K562 (cell line): ENCODE measurements around the gene SMAD3. TPM values are rescaled to one million over a fixed set of nuclear protein-coding genes. Genes with fewer than 3 reads are reported as not detected.

Experiments used
- CHCHD3 ChIP-seq: fragments of 250-450 bp; sonication (Bioruptor Pico); IDR thresholded peaks from 2 replicates; pipeline ENCODE4 v2.1.2; 2022; ENCODE audit warnings: mild to moderate bottlenecking
- FOXM1 ChIP-seq, 2 experiments: fragments of 450-650 bp in 1 of 2; sonication (generic) in 1 of 2; formaldehyde crosslinking in 1 of 2; IDR thresholded peaks; 2 replicates each; pipeline versions ENCODE4 v1.6.1 to v1.9.0; 2017 to 2022; ENCODE audit warnings: low read depth in 2 of 2, mild to moderate bottlenecking in 2 of 2, missing genetic modification reagents in 1 of 2, moderate library complexity in 1 of 2
- HDAC1 ChIP-seq, 2 experiments: fragments of 450-650 bp; IDR thresholded peaks; 2 replicates each; pipeline ENCODE4 v1.6.1; 2016 to 2017; ENCODE audit warnings: inconsistent platforms in 1 of 2, mild to moderate bottlenecking in 1 of 2, moderate library complexity in 1 of 2
- HES1 ChIP-seq: fragments of 450-650 bp; IDR thresholded peaks from 2 replicates; pipeline ENCODE4 v1.6.1; 2016; ENCODE audit warnings: low read depth, mild to moderate bottlenecking, moderate library complexity
- HLTF ChIP-seq: fragments of 450-650 bp; IDR thresholded peaks from 2 replicates; pipeline ENCODE4 v1.6.1; 2016
- MECOM ChIP-seq: fragments of 250-450 bp; sonication (Bioruptor Pico); IDR thresholded peaks from 2 replicates; pipeline ENCODE4 v1.8.0; 2022; ENCODE audit warnings: inconsistent platforms
- PML ChIP-seq: IDR thresholded peaks from 2 replicates; pipeline ENCODE4 v1.6.1; 2012; ENCODE audit warnings: low read length, inconsistent platforms
- RNF2 ChIP-seq: sonication (generic); IDR thresholded peaks from 2 replicates; pipeline ENCODE4 v1.6.1; 2016
- SP1 ChIP-seq: sonication (generic); formaldehyde crosslinking; IDR thresholded peaks from 2 replicates; pipeline ENCODE4 v1.8.1; 2022; ENCODE audit warnings: mild to moderate bottlenecking, missing genetic modification reagents
- SRSF3 ChIP-seq: fragments of 200-400 bp; formaldehyde crosslinking; IDR thresholded peaks from 2 replicates; pipeline ENCODE4 v1.6.1; 2016; ENCODE audit warnings: mild to moderate bottlenecking, low read length, moderate library complexity; ENCODE audit not compliant: insufficient read depth
- STAT5A ChIP-seq: IDR thresholded peaks from 2 replicates; pipeline ENCODE4 v1.6.1; 2012; ENCODE audit warnings: low read length, inconsistent platforms, borderline replicate concordance
- ZNF197 ChIP-seq: fragments of 200-800 bp; sonication (Bioruptor generic); IDR thresholded peaks from 2 replicates; pipeline ENCODE4 v1.6.1; 2016; ENCODE audit warnings: low read depth, missing genetic modification characterization, missing compliant biosample characterization
- polyA plus RNA-seq, 8 experiments: library from polyadenylated mRNA; depleted of rRNA in 4 of 8; stranded (reverse) in 5 of 8; unstranded in 3 of 8; fragments of >200 nt; fragmentation: Nextera tagmentation in 2 of 8; fragmentation: Illumina TruSeq in 1 of 8; extraction: Ambion mirVana in 2 of 8; extraction: Trizol in 1 of 8; gene quantifications; 2 replicates each; pipeline versions ENCODE4 v1.2.1 to v1.2.3, GENCODE V29; 2011 to 2014; ENCODE audit warnings: inconsistent platforms in 1 of 8, missing spikeins in 1 of 8
- total RNA-seq, 7 experiments: library from RNA; depleted of rRNA in 6 of 7; stranded (reverse); fragments of >200 nt in 6 of 7; fragmentation: Illumina TruSeq in 2 of 7; extraction: Trizol in 2 of 7; gene quantifications; 2 replicates each; pipeline versions ENCODE4 v1.2.1 to v1.2.3, GENCODE V29; 2011 to 2021; ENCODE audit warnings: low replicate concordance in 1 of 7
- TF ChIP-seq, protein P1 (sequence below): fragments of 250-450 bp; sonication (Bioruptor Pico); IDR thresholded peaks from 2 replicates; pipeline ENCODE4 v1.4.0; 2020

SMAD3 gene
- total and polyA plus RNA-seq, 9 of the 15 experiments (the other 6 are each of a cell fraction or from before 2014, with no cell fraction given), result 4.3 to 39.2 (median 11.1) TPM

DNA sequence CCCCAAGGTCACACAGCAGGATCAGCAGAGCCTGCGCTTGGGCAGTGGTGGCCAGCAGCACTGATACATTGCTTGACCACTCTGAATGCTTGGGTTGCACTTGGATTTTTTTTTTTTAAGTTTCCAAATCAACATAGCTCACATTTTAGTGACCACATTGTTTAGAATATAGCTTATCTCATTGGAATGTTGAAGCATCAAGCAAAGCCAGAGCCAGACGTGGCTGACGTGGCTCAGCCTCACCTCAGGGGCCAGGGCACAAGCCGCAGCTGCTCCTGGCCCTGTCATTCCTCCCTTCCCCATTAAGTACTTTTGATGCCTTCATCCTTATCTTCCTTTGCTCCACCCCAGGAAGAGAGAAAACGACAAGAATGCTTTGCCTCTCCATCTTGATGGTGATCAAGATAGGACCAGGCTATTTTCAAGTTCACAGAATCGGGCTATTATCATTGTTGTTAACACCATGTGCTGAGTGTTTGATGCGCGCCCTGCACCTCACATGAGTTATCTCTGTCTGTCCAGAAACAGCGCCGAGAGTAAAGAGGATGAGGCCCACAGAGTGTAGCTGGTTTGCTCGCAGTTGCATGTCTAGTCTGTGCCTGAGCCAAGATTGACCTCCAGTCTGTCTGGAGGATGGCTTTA is 113.3 kb downstream of the SMAD3 start (continued):
- TF ChIP-seq, protein P1, sequence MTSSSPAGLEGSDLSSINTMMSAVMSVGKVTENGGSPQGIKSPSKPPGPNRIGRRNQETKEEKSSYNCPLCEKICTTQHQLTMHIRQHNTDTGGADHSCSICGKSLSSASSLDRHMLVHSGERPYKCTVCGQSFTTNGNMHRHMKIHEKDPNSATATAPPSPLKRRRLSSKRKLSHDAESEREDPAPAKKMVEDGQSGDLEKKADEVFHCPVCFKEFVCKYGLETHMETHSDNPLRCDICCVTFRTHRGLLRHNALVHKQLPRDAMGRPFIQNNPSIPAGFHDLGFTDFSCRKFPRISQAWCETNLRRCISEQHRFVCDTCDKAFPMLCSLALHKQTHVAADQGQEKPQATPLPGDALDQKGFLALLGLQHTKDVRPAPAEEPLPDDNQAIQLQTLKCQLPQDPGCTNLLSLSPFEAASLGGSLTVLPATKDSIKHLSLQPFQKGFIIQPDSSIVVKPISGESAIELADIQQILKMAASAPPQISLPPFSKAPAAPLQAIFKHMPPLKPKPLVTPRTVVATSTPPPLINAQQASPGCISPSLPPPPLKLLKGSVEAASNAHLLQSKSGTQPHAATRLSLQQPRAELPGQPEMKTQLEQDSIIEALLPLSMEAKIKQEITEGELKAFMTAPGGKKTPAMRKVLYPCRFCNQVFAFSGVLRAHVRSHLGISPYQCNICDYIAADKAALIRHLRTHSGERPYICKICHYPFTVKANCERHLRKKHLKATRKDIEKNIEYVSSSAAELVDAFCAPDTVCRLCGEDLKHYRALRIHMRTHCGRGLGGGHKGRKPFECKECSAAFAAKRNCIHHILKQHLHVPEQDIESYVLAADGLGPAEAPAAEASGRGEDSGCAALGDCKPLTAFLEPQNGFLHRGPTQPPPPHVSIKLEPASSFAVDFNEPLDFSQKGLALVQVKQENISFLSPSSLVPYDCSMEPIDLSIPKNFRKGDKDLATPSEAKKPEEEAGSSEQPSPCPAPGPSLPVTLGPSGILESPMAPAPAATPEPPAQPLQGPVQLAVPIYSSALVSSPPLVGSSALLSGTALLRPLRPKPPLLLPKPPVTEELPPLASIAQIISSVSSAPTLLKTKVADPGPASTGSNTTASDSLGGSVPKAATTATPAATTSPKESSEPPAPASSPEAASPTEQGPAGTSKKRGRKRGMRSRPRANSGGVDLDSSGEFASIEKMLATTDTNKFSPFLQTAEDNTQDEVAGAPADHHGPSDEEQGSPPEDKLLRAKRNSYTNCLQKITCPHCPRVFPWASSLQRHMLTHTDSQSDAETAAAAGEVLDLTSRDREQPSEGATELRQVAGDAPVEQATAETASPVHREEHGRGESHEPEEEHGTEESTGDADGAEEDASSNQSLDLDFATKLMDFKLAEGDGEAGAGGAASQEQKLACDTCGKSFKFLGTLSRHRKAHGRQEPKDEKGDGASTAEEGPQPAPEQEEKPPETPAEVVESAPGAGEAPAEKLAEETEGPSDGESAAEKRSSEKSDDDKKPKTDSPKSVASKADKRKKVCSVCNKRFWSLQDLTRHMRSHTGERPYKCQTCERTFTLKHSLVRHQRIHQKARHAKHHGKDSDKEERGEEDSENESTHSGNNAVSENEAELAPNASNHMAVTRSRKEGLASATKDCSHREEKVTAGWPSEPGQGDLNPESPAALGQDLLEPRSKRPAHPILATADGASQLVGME (CRISPR knock-in tag), result peak; percentile 91; the same call in 1 of the 2 replicates
- TF ChIP-seq CHCHD3 (CRISPR knock-in tag) (no peak), HLTF (peak; percentile 29; the same call in 1 of the 2 replicates), HES1 (peak; percentile 79), RNF2 (0 out of 2 replicates have a peak, but pooled peaks have one; percentile 43), SP1 (CRISPR knock-in tag) (0 out of 2 replicates have a peak, but pooled peaks have one; percentile 44), STAT5A (peak; percentile 71; the same call in 1 of the 2 replicates), FOXM1 (IDR thresholded peaks at IDR 0.05; ENCODE audit: low read depth) (peak; percentile 60; the same call in 1 of the 2 replicates), FOXM1 (CRISPR knock-in tag; IDR thresholded peaks at IDR 0.05; ENCODE audit: low read depth) (no peak), PML (peak; percentile 54; the same call in 1 of the 2 replicates), ZNF197 (CRISPR knock-in tag) (no peak), HDAC1 (IDR thresholded peaks at IDR 0.05) (peak; percentile 25 to 76; a peak in 2 of 4 replicates), SRSF3 (no peak), MECOM (peak; percentile 96)
